Measurements from ENCODE around the gene BMPR1A.
"Not testable (repeated sequence)": the region's sequence is repeated elsewhere in the genome, so short reads cannot be mapped to it uniquely, and the experiment has no call there.

Gene BMPR1A

GRCh38 chr10:86904600-86904999 lies 148.2 kb downstream of the BMPR1A start:
- Mint-ChIP-seq H3K27ac (no peak overlapping the region), H3K36me3 (peaks cover 4% of the 10 kb centered on the region), H3K9me3 (peaks cover 4% of the 10 kb centered on the region), H3K27me3 (no peaks in the 10 kb centered on the region), H3K4me1 (no peaks in the 10 kb centered on the region), H3K4me3 (no peak overlapping the region)
- DNase-seq = no peak
- CTCF ChIA-PET = no interaction called here

GRCh38 chr10:86905429-86905828 lies 149.0 kb downstream of the BMPR1A start:
- CTCF ChIA-PET = no interaction called here

GRCh38 chr10:86914734-86915133 lies 158.3 kb downstream of the BMPR1A start:
- Mint-ChIP-seq H3K27me3 (no peaks in the 10 kb centered on the region), H3K36me3 (peaks cover 10% of the 10 kb centered on the region), H3K4me3 (no peak overlapping the region), H3K4me1 (no peaks in the 10 kb centered on the region), H3K9me3 (no peaks in the 10 kb centered on the region), H3K27ac (no peak overlapping the region)
- CTCF ChIA-PET = interaction anchor here (0.8 kb wide), 1 partner anchor 14 kb away, joined by 3 read pairs; no protein-coding TSS in a partner anchor
- no peak for DNase-seq

More at GRCh38 chr10:86905429-86905828, 149.0 kb downstream of the BMPR1A start:
- DNase-seq = no peak
- H3K27me3 Mint-ChIP-seq = no peaks in the 10 kb centered on the region
- no peaks in the 10 kb centered on the region for H3K4me1 Mint-ChIP-seq
- peaks cover 4% of the 10 kb centered on the region for H3K36me3 Mint-ChIP-seq
- no peak overlapping the region for H3K27ac Mint-ChIP-seq
- peaks cover 4% of the 10 kb centered on the region for H3K9me3 Mint-ChIP-seq
- no peak overlapping the region for H3K4me3 Mint-ChIP-seq

- CTCF ChIA-PET = interaction anchor here (1.0 kb wide), 1 partner anchor 19 kb away, joined by 3 read pairs; no protein-coding TSS in a partner anchor
- DNase-seq = no peak
- no peak overlapping the region for H3K27ac Mint-ChIP-seq
- H3K27me3 Mint-ChIP-seq = no peaks in the 10 kb centered on the region
- H3K4me3 Mint-ChIP-seq = no peak overlapping the region
- no peaks in the 10 kb centered on the region for H3K9me3 Mint-ChIP-seq
- H3K36me3 Mint-ChIP-seq = peaks cover 12% of the 10 kb centered on the region
- no peaks in the 10 kb centered on the region for H3K4me1 Mint-ChIP-seq
Observed at GRCh38 chr10:86918022-86918471, 161.6 kb downstream of the BMPR1A start.

GRCh38 chr10:86922553-86922961 lies 166.1 kb downstream of the BMPR1A start:
- H3K36me3 Mint-ChIP-seq = peaks cover 10% of the 10 kb centered on the region
- CTCF ChIA-PET = no interaction called here
- no peak overlapping the region for H3K4me3 Mint-ChIP-seq
- H3K9me3 Mint-ChIP-seq = no peaks in the 10 kb centered on the region
- DNase-seq = no peak
- H3K27ac Mint-ChIP-seq = no peak overlapping the region
- no peaks in the 10 kb centered on the region for H3K27me3 Mint-ChIP-seq
- no peaks in the 10 kb centered on the region for H3K4me1 Mint-ChIP-seq

GRCh38 chr10:86929468-86930380 lies 173.3 kb downstream of the BMPR1A start:
- H3K4me3 Mint-ChIP-seq = no peak overlapping the region
- no peaks in the 10 kb centered on the region for H3K9me3 Mint-ChIP-seq
- no peak for DNase-seq
- CTCF ChIA-PET = interaction anchor here (1.6 kb wide), 1 partner anchor 9 kb away, joined by 5 read pairs; no protein-coding TSS in a partner anchor
- no peak overlapping the region for H3K27ac Mint-ChIP-seq
- peaks cover 3% of the 10 kb centered on the region for H3K27me3 Mint-ChIP-seq
- H3K4me1 Mint-ChIP-seq = peaks cover 2% of the 10 kb centered on the region
- H3K36me3 Mint-ChIP-seq = peaks cover 3% of the 10 kb centered on the region

GRCh38 chr10:86931872-86932271 lies 175.5 kb downstream of the BMPR1A start:
- no peaks in the 10 kb centered on the region for H3K9me3 Mint-ChIP-seq
- DNase-seq = no peak
- CTCF ChIA-PET = interaction anchor here (0.8 kb wide), 1 partner anchor 684 kb away, joined by 3 read pairs; no protein-coding TSS in a partner anchor
- peaks cover 3% of the 10 kb centered on the region for H3K36me3 Mint-ChIP-seq
- no peak overlapping the region for H3K4me3 Mint-ChIP-seq
- no peak overlapping the region for H3K27ac Mint-ChIP-seq
- H3K4me1 Mint-ChIP-seq = peaks cover 2% of the 10 kb centered on the region
- peaks cover 9% of the 10 kb centered on the region for H3K27me3 Mint-ChIP-seq

- Mint-ChIP-seq H3K4me1 (peaks cover 2% of the 10 kb centered on the region), H3K36me3 (peaks cover 3% of the 10 kb centered on the region), H3K27me3 (peaks cover 16% of the 10 kb centered on the region), H3K27ac (no peak overlapping the region), H3K9me3 (no peaks in the 10 kb centered on the region), H3K4me3 (no peak overlapping the region)
- DNase-seq = no peak
- CTCF ChIA-PET = interaction anchor here (0.8 kb wide), 1 partner anchor 683 kb away, joined by 3 read pairs; no protein-coding TSS in a partner anchor
Observed at GRCh38 chr10:86932674-86933073, 176.3 kb downstream of the BMPR1A start.

- H3K27me3 Mint-ChIP-seq = peaks cover 17% of the 10 kb centered on the region
- DNase-seq, CTCF ChIA-PET, H3K9me3 Mint-ChIP-seq, H3K36me3 Mint-ChIP-seq, H3K27ac Mint-ChIP-seq, H3K4me1 Mint-ChIP-seq, H3K4me3 Mint-ChIP-seq: not testable (repeated sequence)
Observed at GRCh38 chr10:86934162-86934711, 177.8 kb downstream of the BMPR1A start.

- H3K27ac Mint-ChIP-seq = no peak overlapping the region
Observed at GRCh38 chr10:86936661-86937501, 180.5 kb downstream of the BMPR1A start.

GRCh38 chr10:86937502-86938154 lies 181.2 kb downstream of the BMPR1A start:
- H3K4me1 Mint-ChIP-seq = peaks cover 19% of the 10 kb centered on the region
- H3K27ac Mint-ChIP-seq = no peak overlapping the region
- peaks cover 17% of the 10 kb centered on the region for H3K27me3 Mint-ChIP-seq
- H3K9me3 Mint-ChIP-seq = no peaks in the 10 kb centered on the region
- no peaks in the 10 kb centered on the region for H3K36me3 Mint-ChIP-seq
- DNase-seq = no peak
- H3K4me3 Mint-ChIP-seq = no peak overlapping the region
- CTCF ChIA-PET = interaction anchor here (1.0 to 4.8 kb wide), 6 partner anchors 11 to 249 kb away, joined by 3 to 46 read pairs (median 6); partner anchors contain the start of gene ADIRF

More at GRCh38 chr10:86936661-86937501, 180.5 kb downstream of the BMPR1A start:
- Mint-ChIP-seq H3K36me3 (no peaks in the 10 kb centered on the region), H3K9me3 (no peaks in the 10 kb centered on the region), H3K4me3 (no peak overlapping the region), H3K4me1 (peaks cover 19% of the 10 kb centered on the region), H3K27me3 (peaks cover 17% of the 10 kb centered on the region)
- no peak for DNase-seq
- CTCF ChIA-PET = interaction anchor here (1.0 to 4.8 kb wide), 4 partner anchors 10 to 31 kb away, joined by 3 to 46 read pairs (median 4); partner anchors contain the start of gene ADIRF

- Mint-ChIP-seq H3K27me3 (peaks cover 14% of the 10 kb centered on the region), H3K36me3 (no peaks in the 10 kb centered on the region), H3K4me3 (no peak overlapping the region), H3K27ac (no peak overlapping the region), H3K9me3 (no peaks in the 10 kb centered on the region), H3K4me1 (peaks cover 17% of the 10 kb centered on the region)
- CTCF ChIA-PET = interaction anchor here (1.0 to 4.8 kb wide), 6 partner anchors 8 to 250 kb away, joined by 4 to 46 read pairs (median 6); partner anchors contain the start of gene ADIRF
- DNase-seq = no peak
Observed at GRCh38 chr10:86938260-86938659, 181.8 kb downstream of the BMPR1A start.

GRCh38 chr10:86940076-86940475 lies 183.7 kb downstream of the BMPR1A start:
- CTCF ChIA-PET = interaction anchor here (0.6 to 4.8 kb wide), 11 partner anchors 11 to 343 kb away, joined by 3 to 46 read pairs (median 3); partner anchors contain the start of gene ADIRF
- not testable (repeated sequence) for H3K27ac Mint-ChIP-seq, H3K4me3 Mint-ChIP-seq, H3K9me3 Mint-ChIP-seq, H3K36me3 Mint-ChIP-seq, DNase-seq
- peaks cover 25% of the 10 kb centered on the region for H3K4me1 Mint-ChIP-seq
- peaks cover 14% of the 10 kb centered on the region for H3K27me3 Mint-ChIP-seq
